HepG2 (cell line): ENCODE measurements around the gene UTP4. TPM values are rescaled to one million over a fixed set of nuclear protein-coding genes. Genes with fewer than 3 reads are reported as not detected.

Experiments used
- ATAC-seq: fragments of 200-7000 bp; cut with Tn5 transposase; 3 replicates; pipeline ENCODE4 v1.9.1; 2020; ENCODE audit warnings: mild to moderate bottlenecking, moderate library complexity
- BruUV-seq: library from RNA; stranded (reverse); fragments of 400-500 nt; replicated peaks from 2 replicates; lab custom pipeline; 2021; lab: Mats Ljungman, UMichigan
- CTCF ChIA-PET: fragments of 300-600 bp; formaldehyde crosslinking; extraction: SDS; loops from one replicate; lab custom pipeline; 2021; ENCODE audit warnings: low total read pairs, inconsistent platforms, low intra/inter-chr PET ratio; lab: Yijun Ruan, JAX
- POLR2A ChIA-PET: fragments of 350-600 bp; sonication (Branson Sonifier 250); formaldehyde crosslinking; loops from one replicate; lab custom pipeline; 2020; ENCODE audit warnings: antibody characterized with exemption, inconsistent platforms; lab: Yijun Ruan, JAX
- DNase-seq: peaks from one replicate; pipeline ENCODE4 v3.0.0-alpha.2; 2015; ENCODE audit warnings: low spot score
- FAIRE-seq: peaks from 3 replicates; lab custom pipeline; 2011; peaks lifted over from hg19 to GRCh38; lab: Jason Lieb, UNC
- H2AFZ ChIP-seq: one replicate; pipeline ENCODE4 v1.6.1; 2011; ENCODE audit warnings: low read length, inconsistent platforms
- H3K27ac ChIP-seq: fragments of 300-600 bp; 3 replicates; pipeline ENCODE4 v1.8.0; 2011; ENCODE audit warnings: mixed run types, mild to moderate bottlenecking, mixed read lengths, low read length, inconsistent platforms; ENCODE audit not compliant: insufficient read depth; ENCODE audit errors: extremely low read length
- H3K27me3 ChIP-seq, 2 experiments: fragments of 200-600 bp in 1 of 2; 2 replicates in 1 of 2; 3 replicates in 1 of 2; pipeline versions ENCODE4 v1.6.0 to v1.8.0; 2011; ENCODE audit warnings: low read length in 2 of 2, mild to moderate bottlenecking in 2 of 2, moderate library complexity in 2 of 2, inconsistent platforms in 1 of 2; ENCODE audit not compliant: insufficient read depth in 2 of 2, control insufficient read depth in 1 of 2
- H3K36me3 ChIP-seq, 2 experiments: fragments of 200-600 bp in 1 of 2; replicated peaks in 1 of 2; 2 replicates in 1 of 2; 3 replicates in 1 of 2; pipeline versions ENCODE4 v1.5.1 to v1.8.0; 2011; ENCODE audit warnings: low read length in 2 of 2, inconsistent platforms in 1 of 2; ENCODE audit not compliant: insufficient read depth in 2 of 2, control insufficient read depth in 1 of 2
- H3K4me1 ChIP-seq: 2 replicates; pipeline ENCODE4 v1.5.1; 2012; ENCODE audit warnings: low read length, inconsistent platforms; ENCODE audit not compliant: insufficient read depth
- H3K4me2 ChIP-seq: 2 replicates; pipeline ENCODE4 v1.6.0; 2011; ENCODE audit warnings: low read depth, low read length, inconsistent platforms
- H3K4me3 ChIP-seq, 3 experiments: fragments of 200-600 bp in 1 of 3; sonication (generic), shearing (Covaris generic) in 1 of 3; replicated peaks in 1 of 3; 2 replicates each; pipeline ENCODE4 v1.5.1; 2011 to 2016; ENCODE audit warnings: low read length in 3 of 3, inconsistent platforms in 2 of 3, low read depth in 2 of 3, mild to moderate bottlenecking in 2 of 3, control low read depth in 1 of 3, mixed read lengths in 1 of 3; ENCODE audit not compliant: insufficient read depth in 1 of 3
- H3K79me2 ChIP-seq: one replicate; pipeline ENCODE4 v1.6.1; 2011; ENCODE audit warnings: low read length, inconsistent platforms; ENCODE audit not compliant: insufficient read depth
- H3K9ac ChIP-seq: 2 replicates; pipeline ENCODE4 v1.6.0; 2011; ENCODE audit warnings: mild to moderate bottlenecking, low read depth, low read length, inconsistent platforms; ENCODE audit not compliant: insufficient read depth
- H3K9me3 ChIP-seq: 2 replicates; pipeline ENCODE4 v1.5.1; 2012; ENCODE audit warnings: mild to moderate bottlenecking, low read length
- H4K20me1 ChIP-seq: 2 replicates; pipeline ENCODE4 v1.6.0; 2011; ENCODE audit warnings: inconsistent platforms, mild to moderate bottlenecking, low read length, moderate library complexity; ENCODE audit not compliant: insufficient read depth
- ARID2 ChIP-seq: sonication (generic); formaldehyde crosslinking; IDR thresholded peaks from 2 replicates; pipeline ENCODE4 v1.8.1; 2022; ENCODE audit warnings: mild to moderate bottlenecking, missing genetic modification reagents, borderline replicate concordance
- CTCF ChIP-seq: sonication (generic); formaldehyde crosslinking; IDR thresholded peaks from 2 replicates; pipeline ENCODE4 v1.5.0; 2020; ENCODE audit warnings: mild to moderate bottlenecking, missing genetic modification reagents, moderate library complexity
- ERF ChIP-seq: IDR thresholded peaks from 2 replicates; pipeline ENCODE4 v1.6.1; 2018; ENCODE audit warnings: missing biosample characterization, missing genetic modification reagents
- GATAD2A ChIP-seq: IDR thresholded peaks from 2 replicates; pipeline ENCODE4 v1.6.1; 2016
- KDM3A ChIP-seq: IDR thresholded peaks from 2 replicates; pipeline ENCODE4 v1.6.1; 2018; ENCODE audit warnings: low read depth, missing compliant biosample characterization
- MED8 ChIP-seq: sonication (generic); formaldehyde crosslinking; IDR thresholded peaks from 2 replicates; pipeline ENCODE4 v1.8.1; 2023; ENCODE audit warnings: mild to moderate bottlenecking, missing genetic modification reagents; ENCODE audit not compliant: insufficient replicate concordance
- MIXL1 ChIP-seq: IDR thresholded peaks from 2 replicates; pipeline ENCODE4 v1.6.1; 2016
- RAD21 ChIP-seq: fragments of 450-650 bp; formaldehyde crosslinking; IDR thresholded peaks from 2 replicates; pipeline ENCODE4 v1.5.0; 2020; ENCODE audit warnings: mild to moderate bottlenecking
- RBM22 ChIP-seq: fragments of 200-400 bp; formaldehyde crosslinking; optimal IDR thresholded peaks from 2 replicates; pipeline ENCODE3; 2017; ENCODE audit warnings: mild to moderate bottlenecking, low read length, moderate library complexity
- RXRB ChIP-seq: IDR thresholded peaks from 2 replicates; pipeline ENCODE4 v1.6.1; 2016; ENCODE audit warnings: borderline replicate concordance, missing genetic modification reagents, missing compliant biosample characterization
- SETDB1 ChIP-seq: sonication (generic); formaldehyde crosslinking; IDR thresholded peaks from 2 replicates; pipeline ENCODE4 v1.5.1; 2020; ENCODE audit warnings: missing genetic modification reagents, mild to moderate bottlenecking, borderline replicate concordance
- SMC3 ChIP-seq: IDR thresholded peaks from 2 replicates; pipeline ENCODE4 v1.6.1; 2011; ENCODE audit warnings: low read length, improper control_type of control experiment
- SP4 ChIP-seq: sonication (generic); formaldehyde crosslinking; IDR thresholded peaks from 2 replicates; pipeline ENCODE4 v1.8.1; 2023; ENCODE audit warnings: mild to moderate bottlenecking, missing genetic modification reagents
- STAG1 ChIP-seq: sonication (generic); formaldehyde crosslinking; IDR thresholded peaks from 2 replicates; pipeline ENCODE4 v1.4.0; 2020; ENCODE audit warnings: missing genetic modification reagents
- ZNF292 ChIP-seq: sonication (generic); formaldehyde crosslinking; IDR thresholded peaks from 2 replicates; pipeline ENCODE4 v1.8.1; 2022; ENCODE audit warnings: mild to moderate bottlenecking, low read depth, missing genetic modification reagents, borderline replicate concordance
- ZNF709 ChIP-seq: sonication (generic); formaldehyde crosslinking; IDR thresholded peaks from 2 replicates; pipeline ENCODE4 v1.5.0; 2020; ENCODE audit warnings: mild to moderate bottlenecking, missing genetic modification reagents
- ZNF781 ChIP-seq: sonication (generic); formaldehyde crosslinking; IDR thresholded peaks from 2 replicates; pipeline ENCODE4 v1.5.1; 2020; ENCODE audit warnings: borderline replicate concordance, mild to moderate bottlenecking, missing genetic modification reagents; ENCODE audit errors: not compliant biosample characterization
- WGBS: methylation state at CpG from one replicate; pipeline ENCODE4 v1.1.6; 2017; ENCODE audit warnings: low lambda C conversion rate; 5-methylcytosine and 5-hydroxymethylcytosine counted together
- in situ Hi-C: cut with HindIII; loops from 2 replicates; pipeline ENCODE4 v1.10.0; 2017; ENCODE audit warnings: low pct_unique_long_range_greater_than_20kb; ENCODE audit not compliant: extremely low pct_ligation_motif_present
- intact Hi-C: fragments of 100-400 bp; cut with micrococcal nuclease; formaldehyde crosslinking; loops from one replicate; pipeline ENCODE4 v1.10.0; 2022; ENCODE audit not compliant: unreplicated experiment
- polyA plus RNA-seq, 8 experiments: library from polyadenylated mRNA; depleted of rRNA in 3 of 8; stranded (reverse) in 7 of 8; unstranded in 1 of 8; fragments of >200 nt; fragmentation: Illumina TruSeq in 4 of 8; extraction: Trizol in 4 of 8; gene quantifications; 2 replicates each; pipeline versions ENCODE4 v1.2.1 to v1.2.3, GENCODE V29; 2011 to 2016; ENCODE audit warnings: low read depth in 4 of 8, missing spikeins in 1 of 8, mixed read lengths in 1 of 8; ENCODE audit not compliant: insufficient read depth in 1 of 8
- total RNA-seq, 5 experiments: library from RNA; depleted of rRNA; stranded (reverse); fragments of >200 nt; fragmentation: Illumina TruSeq; extraction: Trizol; gene quantifications; 2 replicates each; pipeline ENCODE4 v1.2.3, GENCODE V29; 2016; ENCODE audit warnings: low read depth in 1 of 5
- TF ChIP-seq, protein P1 (sequence below): sonication (generic); formaldehyde crosslinking; IDR thresholded peaks from 2 replicates; pipeline ENCODE4 v1.5.1; 2020; ENCODE audit warnings: mild to moderate bottlenecking, missing genetic modification reagents, moderate library complexity

UTP4 gene
- total and polyA plus RNA-seq, 2 of the 13 experiments (the other 11 are each of a cell fraction or from before 2014, with no cell fraction given) = 30.0 to 85.8 TPM

DNA sequence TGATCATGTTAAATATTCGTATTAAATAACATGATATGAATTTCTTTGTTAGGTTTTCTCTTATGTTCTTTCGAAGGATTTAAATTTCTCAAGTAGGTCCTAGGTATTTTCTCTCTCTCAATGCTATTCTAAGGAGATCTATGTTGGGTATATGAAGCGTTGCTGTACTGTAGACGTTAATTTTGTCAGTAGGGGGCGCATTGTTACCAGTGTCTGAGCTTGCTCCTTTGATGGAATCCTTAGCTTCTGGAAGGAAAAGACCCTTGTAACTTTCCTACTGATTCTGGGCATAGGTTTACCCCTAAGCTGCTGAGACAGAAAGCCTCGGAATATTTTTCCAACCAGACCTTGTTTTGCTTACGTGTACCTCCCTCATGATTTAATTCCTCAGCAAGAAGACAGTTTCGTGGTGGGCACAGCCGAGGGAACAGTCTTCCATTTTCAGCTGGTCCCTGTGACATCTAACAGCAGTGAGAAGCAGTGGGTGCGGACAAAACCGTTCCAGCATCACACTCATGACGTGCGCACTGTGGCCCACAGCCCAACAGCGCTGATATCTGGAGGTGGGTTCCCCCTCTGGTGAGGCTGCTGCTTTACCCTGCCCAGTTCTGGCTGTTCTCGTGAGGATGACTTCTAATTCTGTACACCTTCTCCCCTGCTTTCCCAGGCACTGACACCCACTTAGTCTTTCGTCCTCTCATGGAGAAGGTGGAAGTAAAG lies 17.9 kb downstream of the UTP4 start:
- no peak overlapping the region for H3K4me3 ChIP-seq
- DNase-seq (peak; percentile 68), ATAC-seq (peak; percentile 91), FAIRE-seq (peak; percentile 89)
- intact Hi-C loops (loop anchor here (1.0 to 5.0 kb wide), 3 partner anchors 37 to 189 kb away; partner anchors contain the start of genes COG8, NIP7 and SNTB2), in situ Hi-C loops (loop anchor here (5.0 kb wide), 1 partner anchor 137 kb away; no protein-coding TSS in a partner anchor)
- H3K79me2 ChIP-seq = peaks cover 2% of the 10 kb centered on the region
- H3K4me2 ChIP-seq = no peak overlapping the region
- H4K20me1 ChIP-seq = no peaks in the 10 kb centered on the region; the same call in 1 of the 2 replicates
- BruUV-seq = no TSS peak
- H3K9ac ChIP-seq = no peak overlapping the region
- ChIA-PET CTCF (interaction anchor here (2.3 kb wide), 1 partner anchor 136 kb away, joined by 44 read pairs; no protein-coding TSS in a partner anchor), POLR2A (interaction anchor here (0.6 to 1.7 kb wide), 6 partner anchors 11 to 134 kb away, joined by 3 to 6 read pairs (median 3); partner anchors contain the start of gene SNTB2)
- 73% methylated on average over 16 of the region's 16 CpGs for WGBS
- no peaks in the 10 kb centered on the region for H3K9me3 ChIP-seq
- no peaks in the 10 kb centered on the region for H3K4me1 ChIP-seq
- no peaks in the 10 kb centered on the region for H3K27me3 ChIP-seq
- H2AFZ ChIP-seq = no peak overlapping the region
- H3K36me3 ChIP-seq = peaks cover 23 to 75% of the 10 kb centered on the region in 2 experiments
- H3K27ac ChIP-seq = no peak overlapping the region
- peak; percentile 91 for TF ChIP-seq STAG1 (CRISPR knock-in tag)
- TF ChIP-seq, protein P1, sequence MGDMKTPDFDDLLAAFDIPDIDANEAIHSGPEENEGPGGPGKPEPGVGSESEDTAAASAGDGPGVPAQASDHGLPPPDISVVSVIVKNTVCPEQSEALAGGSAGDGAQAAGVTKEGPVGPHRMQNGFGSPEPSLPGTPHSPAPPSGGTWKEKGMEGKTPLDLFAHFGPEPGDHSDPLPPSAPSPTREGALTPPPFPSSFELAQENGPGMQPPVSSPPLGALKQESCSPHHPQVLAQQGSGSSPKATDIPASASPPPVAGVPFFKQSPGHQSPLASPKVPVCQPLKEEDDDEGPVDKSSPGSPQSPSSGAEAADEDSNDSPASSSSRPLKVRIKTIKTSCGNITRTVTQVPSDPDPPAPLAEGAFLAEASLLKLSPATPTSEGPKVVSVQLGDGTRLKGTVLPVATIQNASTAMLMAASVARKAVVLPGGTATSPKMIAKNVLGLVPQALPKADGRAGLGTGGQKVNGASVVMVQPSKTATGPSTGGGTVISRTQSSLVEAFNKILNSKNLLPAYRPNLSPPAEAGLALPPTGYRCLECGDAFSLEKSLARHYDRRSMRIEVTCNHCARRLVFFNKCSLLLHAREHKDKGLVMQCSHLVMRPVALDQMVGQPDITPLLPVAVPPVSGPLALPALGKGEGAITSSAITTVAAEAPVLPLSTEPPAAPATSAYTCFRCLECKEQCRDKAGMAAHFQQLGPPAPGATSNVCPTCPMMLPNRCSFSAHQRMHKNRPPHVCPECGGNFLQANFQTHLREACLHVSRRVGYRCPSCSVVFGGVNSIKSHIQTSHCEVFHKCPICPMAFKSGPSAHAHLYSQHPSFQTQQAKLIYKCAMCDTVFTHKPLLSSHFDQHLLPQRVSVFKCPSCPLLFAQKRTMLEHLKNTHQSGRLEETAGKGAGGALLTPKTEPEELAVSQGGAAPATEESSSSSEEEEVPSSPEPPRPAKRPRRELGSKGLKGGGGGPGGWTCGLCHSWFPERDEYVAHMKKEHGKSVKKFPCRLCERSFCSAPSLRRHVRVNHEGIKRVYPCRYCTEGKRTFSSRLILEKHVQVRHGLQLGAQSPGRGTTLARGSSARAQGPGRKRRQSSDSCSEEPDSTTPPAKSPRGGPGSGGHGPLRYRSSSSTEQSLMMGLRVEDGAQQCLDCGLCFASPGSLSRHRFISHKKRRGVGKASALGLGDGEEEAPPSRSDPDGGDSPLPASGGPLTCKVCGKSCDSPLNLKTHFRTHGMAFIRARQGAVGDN (CRISPR knock-in tag) = 0 out of 2 replicates have a peak, but pooled peaks have one; percentile 10
- TF ChIP-seq CTCF (CRISPR knock-in tag) = peak; percentile 84
- TF ChIP-seq KDM3A (CRISPR knock-in tag) = no peak
- no peak for TF ChIP-seq ZNF781
- 0 out of 2 replicates have a peak, but pooled peaks have one; percentile 26 for TF ChIP-seq RXRB (CRISPR knock-in tag)
- peak; percentile 79 for TF ChIP-seq MIXL1 (CRISPR knock-in tag)
- TF ChIP-seq ZNF292 (CRISPR knock-in tag) = no peak
- peak; percentile 72; the same call in 1 of the 2 replicates for TF ChIP-seq RAD21 (CRISPR knock-in tag)
- TF ChIP-seq ARID2 (CRISPR knock-in tag) = no peak
- TF ChIP-seq GATAD2A (CRISPR knock-in tag) = 0 out of 2 replicates have a peak, but pooled peaks have one; percentile 16
- TF ChIP-seq ERF = 0 out of 2 replicates have a peak, but pooled peaks have one; percentile 17
- TF ChIP-seq ZNF709 (CRISPR knock-in tag) = no peak
- peak; percentile 34 for TF ChIP-seq RBM22
- TF ChIP-seq SETDB1 (CRISPR knock-in tag) = no peak
- no peak for TF ChIP-seq MED8 (CRISPR knock-in tag)
- TF ChIP-seq SP4 = 0 out of 2 replicates have a peak, but pooled peaks have one; percentile 27
- peak; percentile 62; the same call in 1 of the 2 replicates for TF ChIP-seq SMC3
